ENCODE data around the gene EMX1. TPM values are rescaled to one million over a fixed set of nuclear protein-coding genes. Genes with fewer than 3 reads are reported as not detected.

EMX1 gene
- total and polyA plus RNA-seq, 12 donors = 0.01 to 0.07 TPM; not detected in 10

DNA sequence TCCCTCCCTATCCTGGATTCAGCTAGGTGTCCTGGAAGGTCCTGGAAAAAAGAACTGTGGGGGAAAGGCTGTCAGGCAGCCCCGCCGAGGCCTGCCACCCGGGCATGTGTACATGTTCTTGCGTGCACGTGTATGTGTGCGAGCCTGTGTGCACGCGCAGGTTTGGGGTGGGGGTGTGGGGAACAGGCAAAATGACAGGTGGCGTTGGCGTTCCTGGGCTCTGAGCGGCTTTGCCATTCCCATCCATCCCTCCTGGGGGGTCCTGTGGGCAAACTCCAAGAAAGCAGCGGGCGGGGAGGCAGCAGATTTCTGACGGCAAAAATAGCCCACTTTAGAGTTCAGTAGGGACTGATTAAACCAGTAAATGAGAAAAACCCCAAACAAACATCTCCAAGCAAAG lies 35.6 kb downstream of the EMX1 start:
- no peak for DNase-seq
- intact Hi-C loops (cut with DNase I) = no loop called here

GRCh38 chr2:72953528-72953927 lies 36.2 kb downstream of the EMX1 start:
- H3K36me3 ChIP-seq = peaks cover 0 to 9% (median 0%) of the 10 kb centered on the region in 9 donors
- peaks cover 0 to 17% (median 0%) of the 10 kb centered on the region in 9 donors for H3K4me1 ChIP-seq
- no peaks in the 10 kb centered on the region for H3K27me3 ChIP-seq
- no peak overlapping the region for H3K4me3 ChIP-seq
- H3K9me3 ChIP-seq = no peaks in the 10 kb centered on the region
- DNase-seq (no peak), ATAC-seq (no peak)
- 96 to 100% methylated on average over 1 of the region's 1 CpG for WGBS, 2 donors
- no peak for TF ChIP-seq CTCF (IDR thresholded peaks at IDR 0.05)
- intact Hi-C loops (cut with DNase I) = no loop called here
- H3K27ac ChIP-seq = no peak overlapping the region

More for the DNA sequence above, 35.6 kb downstream of the EMX1 start:
- no peak for TF ChIP-seq CTCF (IDR thresholded peaks at IDR 0.05)
- Histone ChIP-seq H3K27me3 (no peaks in the 10 kb centered on the region), H3K36me3 (peaks cover 0 to 9% (median 0%) of the 10 kb centered on the region in 9 donors), H3K27ac (no peak overlapping the region), H3K9me3 (no peaks in the 10 kb centered on the region), H3K4me3 (no peak overlapping the region), H3K4me1 (peaks cover 0 to 17% (median 0%) of the 10 kb centered on the region in 9 donors)
- 94% methylated on average over 14 of the region's 14 CpGs for WGBS, 2 donors
- no peak for ATAC-seq

DNA sequence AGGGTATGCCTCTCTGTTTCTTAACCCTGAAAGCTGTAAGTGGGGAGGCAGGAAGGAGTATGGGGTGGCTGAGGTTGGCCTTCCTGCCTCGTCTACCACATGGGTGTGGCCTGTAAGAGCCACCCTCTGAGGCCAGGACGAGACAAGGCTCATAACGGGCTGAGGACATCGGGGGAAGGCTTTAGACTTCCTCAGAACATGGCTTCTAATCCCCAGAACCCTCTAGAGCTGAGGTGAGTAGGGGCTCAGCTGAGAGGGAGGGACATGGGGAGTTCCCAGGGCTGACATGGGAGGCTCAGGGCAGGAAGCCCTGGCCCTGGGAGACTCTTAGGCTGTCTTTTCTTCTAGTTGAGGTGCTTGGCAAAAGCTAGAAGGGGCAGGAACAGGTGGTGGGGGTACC lies 36.7 kb downstream of the EMX1 start:
- WGBS, 2 donors = 73 to 77% methylated on average over 4 of the region's 4 CpGs
- DNase-seq (no peak), ATAC-seq (no peak)
- H3K27me3 ChIP-seq = no peaks in the 10 kb centered on the region
- peak overlapping the region in 1 of 10 donors; percentile 29 for H3K4me3 ChIP-seq
- H3K9me3 ChIP-seq = no peaks in the 10 kb centered on the region
- H3K4me1 ChIP-seq = peaks cover 0 to 17% (median 0%) of the 10 kb centered on the region in 9 donors
- H3K27ac ChIP-seq = peak overlapping the region in 1 of 10 donors; percentile 24
- intact Hi-C loops (cut with DNase I) = no loop called here
- peaks cover 0 to 13% (median 0%) of the 10 kb centered on the region in 9 donors for H3K36me3 ChIP-seq
- TF ChIP-seq CTCF (IDR thresholded peaks at IDR 0.05) = no peak

GRCh38 chr2:72954376-72955227 lies 37.3 kb downstream of the EMX1 start:
- Histone ChIP-seq H3K9me3 (no peaks in the 10 kb centered on the region), H3K4me1 (peaks cover 0 to 17% (median 0%) of the 10 kb centered on the region in 9 donors), H3K27me3 (no peaks in the 10 kb centered on the region), H3K27ac (peak overlapping the region in 1 of 10 donors; percentile 24), H3K36me3 (peaks cover 0 to 13% (median 0%) of the 10 kb centered on the region in 9 donors), H3K4me3 (peak overlapping the region in 1 of 10 donors; percentile 29)
- 78 to 79% methylated on average over 12 of the region's 12 CpGs for WGBS, 2 donors
- no peak for TF ChIP-seq CTCF (IDR thresholded peaks at IDR 0.05)
- intact Hi-C loops (cut with DNase I) = no loop called here
- no peak for DNase-seq
- no peak for ATAC-seq
